ENCODE data around the gene FAM171A2. TPM values are rescaled to one million over a fixed set of nuclear protein-coding genes. Genes with fewer than 3 reads are reported as not detected.

Gene FAM171A2
- total and polyA plus RNA-seq, 8 donors: 0.30 to 5.4 (median 0.31) TPM; not detected in 3

DNA sequence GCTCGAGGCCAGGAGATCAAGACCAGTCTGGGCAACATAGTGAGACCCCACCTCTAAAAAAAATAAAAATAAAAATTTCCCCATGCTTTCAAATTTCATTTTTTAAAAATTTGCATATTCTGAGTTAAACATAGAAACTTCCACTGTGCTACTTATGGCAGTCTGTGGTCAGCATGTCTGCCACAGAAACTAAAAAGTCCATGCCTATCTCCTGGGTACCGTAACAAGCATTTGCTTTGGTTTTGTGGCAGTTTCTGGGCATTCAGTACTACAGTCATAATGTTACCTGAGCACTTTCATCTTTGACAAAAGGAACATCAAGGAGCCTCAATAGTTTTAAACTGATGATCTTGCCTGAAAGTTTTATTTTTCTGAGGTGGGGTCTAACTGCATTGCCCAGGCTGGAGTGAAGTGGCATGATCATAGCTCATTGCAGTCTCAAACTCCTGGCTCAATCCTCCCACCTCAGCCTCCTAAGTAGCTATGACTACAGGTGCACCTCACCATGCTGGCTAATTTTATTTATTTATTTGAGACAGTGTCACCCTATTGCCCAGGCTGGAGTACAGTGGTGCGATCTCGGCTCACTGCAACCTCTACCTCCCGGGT, 39.0 kb upstream of the FAM171A2 start:
- DNase-seq: no peak
- intact Hi-C loops (cut with DNase I; ENCODE audit: low total_unique reads): no loop called here
- Histone ChIP-seq H3K36me3 (peaks cover 39 to 92% (median 81%) of the 10 kb centered on the region in 4 donors), H3K27me3 (no peaks in the 10 kb centered on the region), H3K9me3 (no peaks in the 10 kb centered on the region), H3K4me3 (no peak overlapping the region), H3K4me1 (peaks cover 0 to 4% (median 0%) of the 10 kb centered on the region in 4 donors), H3K27ac (no peak overlapping the region)
- TF ChIP-seq POLR2A (IDR thresholded peaks at IDR 0.05) (no peak), POLR2AphosphoS5 (IDR thresholded peaks at IDR 0.05) (no peak), EP300 (IDR thresholded peaks at IDR 0.05) (no peak)
- TF ChIP-seq, protein P1, sequence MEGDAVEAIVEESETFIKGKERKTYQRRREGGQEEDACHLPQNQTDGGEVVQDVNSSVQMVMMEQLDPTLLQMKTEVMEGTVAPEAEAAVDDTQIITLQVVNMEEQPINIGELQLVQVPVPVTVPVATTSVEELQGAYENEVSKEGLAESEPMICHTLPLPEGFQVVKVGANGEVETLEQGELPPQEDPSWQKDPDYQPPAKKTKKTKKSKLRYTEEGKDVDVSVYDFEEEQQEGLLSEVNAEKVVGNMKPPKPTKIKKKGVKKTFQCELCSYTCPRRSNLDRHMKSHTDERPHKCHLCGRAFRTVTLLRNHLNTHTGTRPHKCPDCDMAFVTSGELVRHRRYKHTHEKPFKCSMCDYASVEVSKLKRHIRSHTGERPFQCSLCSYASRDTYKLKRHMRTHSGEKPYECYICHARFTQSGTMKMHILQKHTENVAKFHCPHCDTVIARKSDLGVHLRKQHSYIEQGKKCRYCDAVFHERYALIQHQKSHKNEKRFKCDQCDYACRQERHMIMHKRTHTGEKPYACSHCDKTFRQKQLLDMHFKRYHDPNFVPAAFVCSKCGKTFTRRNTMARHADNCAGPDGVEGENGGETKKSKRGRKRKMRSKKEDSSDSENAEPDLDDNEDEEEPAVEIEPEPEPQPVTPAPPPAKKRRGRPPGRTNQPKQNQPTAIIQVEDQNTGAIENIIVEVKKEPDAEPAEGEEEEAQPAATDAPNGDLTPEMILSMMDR (IDR thresholded peaks at IDR 0.05): no peak
- 89 to 96% (median 93%) methylated on average over 5 of the region's 5 CpGs for WGBS, 5 donors

DNA sequence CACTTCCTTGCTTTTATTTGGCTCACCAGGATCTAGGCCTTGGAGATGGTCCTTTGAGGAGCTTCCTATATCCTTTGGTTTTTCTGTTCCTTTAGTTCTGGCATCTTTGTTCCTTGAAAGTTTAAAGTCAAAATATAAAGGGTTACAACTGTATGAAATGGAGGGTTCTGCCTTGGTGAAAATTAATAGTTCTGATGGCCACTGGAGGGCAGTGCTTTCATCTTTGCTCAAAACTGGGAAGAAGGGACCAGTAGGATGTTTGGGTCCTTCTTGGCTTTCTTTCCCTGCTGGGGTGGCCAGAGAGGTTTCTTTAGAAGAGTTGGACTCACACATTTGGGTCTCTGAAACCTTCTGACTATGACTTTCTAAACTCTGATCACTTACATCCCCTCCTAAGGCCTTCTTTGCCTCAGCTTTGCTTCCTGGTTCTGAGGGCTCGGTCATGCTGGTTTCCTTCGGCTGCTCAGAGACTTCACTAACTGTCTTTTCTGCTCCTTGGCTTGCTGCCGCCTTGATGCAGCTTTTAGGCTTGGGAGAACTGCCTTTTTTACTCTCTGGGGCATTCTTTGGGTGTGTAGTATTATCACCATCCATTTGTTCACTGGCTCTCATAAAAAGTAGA, 36.7 kb upstream of the FAM171A2 start:
- H3K36me3 ChIP-seq: peaks cover 45 to 93% (median 83%) of the 10 kb centered on the region in 4 donors
- 84 to 98% (median 95%) methylated on average over 3 of the region's 3 CpGs for WGBS, 5 donors
- peak in 1 of 2 donors; percentile 53 for DNase-seq
- intact Hi-C loops (cut with DNase I; ENCODE audit: low total_unique reads): no loop called here
- TF ChIP-seq, protein P1 (IDR thresholded peaks at IDR 0.05): peak in 4 of 7 experiments; percentile 11 to 36 (median 28)
- no peak for TF ChIP-seq POLR2AphosphoS5 (IDR thresholded peaks at IDR 0.05)
- no peak for TF ChIP-seq EP300 (IDR thresholded peaks at IDR 0.05)
- H3K4me1 ChIP-seq: no peaks in the 10 kb centered on the region
- no peaks in the 10 kb centered on the region for H3K27me3 ChIP-seq
- H3K9me3 ChIP-seq: no peaks in the 10 kb centered on the region
- H3K27ac ChIP-seq: no peak overlapping the region
- no peak overlapping the region for H3K4me3 ChIP-seq

DNA sequence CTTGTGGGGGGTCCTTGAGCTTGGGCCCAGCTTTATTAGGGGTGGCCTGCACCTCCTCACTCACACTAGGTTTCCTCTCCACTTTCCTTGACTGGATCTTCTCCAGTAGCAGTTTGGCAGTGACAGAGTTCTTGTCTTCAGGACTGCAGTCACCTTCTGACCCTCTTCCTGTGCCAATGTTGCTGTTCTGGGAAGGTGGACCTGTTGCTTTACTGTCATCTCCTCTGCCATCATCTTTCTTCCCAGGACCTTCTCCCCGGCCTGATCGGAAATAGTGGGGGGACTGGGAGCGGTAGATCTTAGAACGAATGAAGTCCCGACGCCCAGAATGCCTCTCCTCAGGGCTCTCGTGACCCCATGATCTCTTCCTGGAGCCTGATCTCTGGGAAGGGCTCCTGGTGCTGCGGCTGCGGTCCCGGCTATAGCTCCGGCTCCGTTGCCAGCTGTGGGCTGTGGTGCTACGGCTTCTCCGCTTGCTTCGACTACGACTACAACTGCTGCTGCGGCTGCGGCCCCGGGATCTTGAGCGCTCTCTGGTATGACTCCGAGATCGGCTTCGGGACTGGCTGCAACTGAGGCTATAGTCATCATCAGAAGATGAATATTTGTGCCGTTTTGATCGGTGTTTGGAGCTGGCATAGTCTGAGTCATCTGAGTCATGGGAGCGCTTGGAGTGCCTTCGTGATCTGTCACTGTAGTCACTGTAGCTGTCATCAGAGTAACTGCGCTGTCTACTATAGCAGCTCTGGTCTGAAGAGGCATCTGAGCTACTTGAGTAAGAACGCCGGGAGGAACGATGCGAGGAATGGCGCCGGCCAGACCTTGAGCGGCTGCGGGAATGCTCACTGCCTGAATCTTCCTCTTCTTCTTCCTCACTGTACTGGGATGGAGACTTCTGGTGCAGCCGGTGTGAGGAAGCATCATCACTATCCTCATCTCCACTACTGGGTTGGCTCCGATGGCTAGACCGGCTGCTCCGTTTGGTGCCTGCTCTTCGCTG, 35.3 kb upstream of the FAM171A2 start:
- H3K9me3 ChIP-seq: no peaks in the 10 kb centered on the region
- intact Hi-C loops (cut with DNase I; ENCODE audit: low total_unique reads): no loop called here
- WGBS, 5 donors: 95 to 97% (median 97%) methylated on average over 35 to 41 of the region's 41 CpGs
- TF ChIP-seq, protein P1 (IDR thresholded peaks at IDR 0.05): no peak
- TF ChIP-seq POLR2AphosphoS5 (IDR thresholded peaks at IDR 0.05) (no peak), EP300 (IDR thresholded peaks at IDR 0.05) (no peak), POLR2A (IDR thresholded peaks at IDR 0.05) (no peak)
- H3K27ac ChIP-seq: no peak overlapping the region
- H3K4me3 ChIP-seq: no peak overlapping the region
- no peak for DNase-seq
- no peaks in the 10 kb centered on the region for H3K4me1 ChIP-seq
- H3K36me3 ChIP-seq: peaks cover 45 to 82% (median 70%) of the 10 kb centered on the region in 4 donors
- no peaks in the 10 kb centered on the region for H3K27me3 ChIP-seq

All from stomach (tissue), 9 donors.